A673 (cell line): ENCODE results near the gene ARHGAP15.

Source experiments
- EZH2 ChIP-seq: fragments of 200-600 bp; sonication (generic); IDR thresholded peaks from 2 replicates; pipeline ENCODE4 v1.6.1; 2017; ENCODE audit warnings: borderline replicate concordance, low read depth, mild to moderate bottlenecking, mixed read lengths, antibody characterized with exemption, low read length; ENCODE audit not compliant: poor library complexity, severe bottlenecking
- TF ChIP-seq, protein P1 (sequence below): fragments of 300-800, 200-600 bp; sonication (generic); conservative IDR thresholded peaks from 2 replicates; pipeline ENCODE4 v1.5.1; 2017; ENCODE audit warnings: low read depth, mild to moderate bottlenecking, antibody characterized with exemption, low read length, moderate library complexity, mixed read lengths

DNA sequence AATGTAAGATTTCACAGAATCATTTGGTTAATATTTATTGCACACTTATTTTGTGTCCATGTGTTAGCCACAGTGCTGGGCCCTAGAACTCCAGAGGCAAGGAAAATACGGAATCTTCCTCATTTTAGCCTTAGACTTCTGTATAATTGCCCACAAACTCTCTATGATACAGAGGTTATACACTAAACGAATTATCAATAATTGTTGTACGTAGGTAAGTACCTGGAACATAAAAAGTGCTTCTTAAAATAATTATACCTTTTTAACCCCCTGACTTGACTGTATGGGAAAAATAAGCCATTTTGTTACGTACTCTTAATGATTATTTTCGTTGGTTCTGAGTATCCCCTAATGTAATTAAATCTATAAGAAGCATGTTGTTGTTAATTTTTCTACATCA is 119.4 kb downstream of the ARHGAP15 start:
- TF ChIP-seq, protein P1, sequence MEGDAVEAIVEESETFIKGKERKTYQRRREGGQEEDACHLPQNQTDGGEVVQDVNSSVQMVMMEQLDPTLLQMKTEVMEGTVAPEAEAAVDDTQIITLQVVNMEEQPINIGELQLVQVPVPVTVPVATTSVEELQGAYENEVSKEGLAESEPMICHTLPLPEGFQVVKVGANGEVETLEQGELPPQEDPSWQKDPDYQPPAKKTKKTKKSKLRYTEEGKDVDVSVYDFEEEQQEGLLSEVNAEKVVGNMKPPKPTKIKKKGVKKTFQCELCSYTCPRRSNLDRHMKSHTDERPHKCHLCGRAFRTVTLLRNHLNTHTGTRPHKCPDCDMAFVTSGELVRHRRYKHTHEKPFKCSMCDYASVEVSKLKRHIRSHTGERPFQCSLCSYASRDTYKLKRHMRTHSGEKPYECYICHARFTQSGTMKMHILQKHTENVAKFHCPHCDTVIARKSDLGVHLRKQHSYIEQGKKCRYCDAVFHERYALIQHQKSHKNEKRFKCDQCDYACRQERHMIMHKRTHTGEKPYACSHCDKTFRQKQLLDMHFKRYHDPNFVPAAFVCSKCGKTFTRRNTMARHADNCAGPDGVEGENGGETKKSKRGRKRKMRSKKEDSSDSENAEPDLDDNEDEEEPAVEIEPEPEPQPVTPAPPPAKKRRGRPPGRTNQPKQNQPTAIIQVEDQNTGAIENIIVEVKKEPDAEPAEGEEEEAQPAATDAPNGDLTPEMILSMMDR: no peak
- no peak for TF ChIP-seq EZH2
